Measurements from ENCODE around the gene TATDN2.

The TATDN2 gene

GRCh38 chr3:10321630-10322351, 73.5 kb downstream of the TATDN2 start:
- H3K9me3 ChIP-seq (ENCODE audit: insufficient read depth, low read depth, low read length) = no peaks in the 10 kb centered on the region
- H3K4me1 ChIP-seq (ENCODE audit: insufficient read depth, low read length, poor library complexity, severe bottlenecking) = peaks cover 8% of the 10 kb centered on the region
- no peaks in the 10 kb centered on the region for H3F3A ChIP-seq (ENCODE audit: low read depth)
- no peak overlapping the region for H3K4me3 ChIP-seq (ENCODE audit: low read length, poor library complexity, severe bottlenecking)
- peaks cover 35% of the 10 kb centered on the region for H3K79me2 ChIP-seq (ENCODE audit: insufficient read depth, low read length)
- peaks cover 12% of the 10 kb centered on the region; the same call in 1 of the 2 replicates for H3K36me3 ChIP-seq (ENCODE audit: insufficient read depth, low read length)
- H3K27me3 ChIP-seq (ENCODE audit: insufficient read depth, low read length, poor library complexity, severe bottlenecking) = no peaks in the 10 kb centered on the region
- H3K4me2 ChIP-seq (ENCODE audit: low read depth, low read length, poor library complexity, severe bottlenecking) = peak overlapping the region; percentile 90
- peaks cover 19% of the 10 kb centered on the region for H4K20me1 ChIP-seq (ENCODE audit: insufficient read depth, low read length, poor library complexity, severe bottlenecking)
- no peak for TF ChIP-seq CTCF (conservative IDR thresholded peaks at IDR 0.05; ENCODE audit: low read length)
- H2AFZ ChIP-seq (ENCODE audit: low read length) = no peak overlapping the region
- no peak overlapping the region for H3K9ac ChIP-seq (ENCODE audit: low read depth, low read length, poor library complexity, severe bottlenecking)
- H3K9me2 ChIP-seq (replicated peaks; ENCODE audit: low read depth, low read length) = no peaks in the 10 kb centered on the region

- Histone ChIP-seq H3K4me2 (ENCODE audit: low read depth, low read length, poor library complexity, severe bottlenecking) (no peak overlapping the region), H3K9ac (ENCODE audit: low read depth, low read length, poor library complexity, severe bottlenecking) (no peak overlapping the region), H3K9me2 (replicated peaks; ENCODE audit: low read depth, low read length) (no peaks in the 10 kb centered on the region), H3K4me3 (ENCODE audit: low read length, poor library complexity, severe bottlenecking) (no peak overlapping the region), H4K20me1 (ENCODE audit: insufficient read depth, low read length, poor library complexity, severe bottlenecking) (peaks cover 19% of the 10 kb centered on the region), H3K36me3 (ENCODE audit: insufficient read depth, low read length) (peaks cover 10% of the 10 kb centered on the region; the same call in 1 of the 2 replicates), H3K79me2 (ENCODE audit: insufficient read depth, low read length) (peaks cover 35% of the 10 kb centered on the region), H3K9me3 (ENCODE audit: insufficient read depth, low read depth, low read length) (no peaks in the 10 kb centered on the region), H2AFZ (ENCODE audit: low read length) (no peak overlapping the region), H3K4me1 (ENCODE audit: insufficient read depth, low read length, poor library complexity, severe bottlenecking) (peaks cover 8% of the 10 kb centered on the region), H3K27me3 (ENCODE audit: insufficient read depth, low read length, poor library complexity, severe bottlenecking) (no peaks in the 10 kb centered on the region), H3F3A (ENCODE audit: low read depth) (no peaks in the 10 kb centered on the region)
- TF ChIP-seq CTCF (conservative IDR thresholded peaks at IDR 0.05; ENCODE audit: low read length) (peak; percentile 72), EZH2phosphoT487 (IDR thresholded peaks at IDR 0.05; ENCODE audit: borderline replicate concordance) (no peak)
These were observed 74.1 kb downstream of the TATDN2 start for GRCh38 chr3:10322352-10322710.

- no peaks in the 10 kb centered on the region for H3F3A ChIP-seq (ENCODE audit: low read depth)
- no peaks in the 10 kb centered on the region for H3K27me3 ChIP-seq (ENCODE audit: insufficient read depth, low read length, poor library complexity, severe bottlenecking)
- no peak for TF ChIP-seq CTCF (conservative IDR thresholded peaks at IDR 0.05; ENCODE audit: low read length)
- no peak for TF ChIP-seq EZH2phosphoT487 (IDR thresholded peaks at IDR 0.05; ENCODE audit: borderline replicate concordance)
- H3K4me3 ChIP-seq (ENCODE audit: low read length, poor library complexity, severe bottlenecking) = no peak overlapping the region
- H3K4me2 ChIP-seq (ENCODE audit: low read depth, low read length, poor library complexity, severe bottlenecking) = no peak overlapping the region
- H4K20me1 ChIP-seq (ENCODE audit: insufficient read depth, low read length, poor library complexity, severe bottlenecking) = no peaks in the 10 kb centered on the region
- H3K9me2 ChIP-seq (replicated peaks; ENCODE audit: low read depth, low read length) = no peaks in the 10 kb centered on the region
- H3K36me3 ChIP-seq (ENCODE audit: insufficient read depth, low read length) = no peaks in the 10 kb centered on the region
- no peaks in the 10 kb centered on the region for H3K9me3 ChIP-seq (ENCODE audit: insufficient read depth, low read depth, low read length)
- H2AFZ ChIP-seq (ENCODE audit: low read length) = no peak overlapping the region
- H3K9ac ChIP-seq (ENCODE audit: low read depth, low read length, poor library complexity, severe bottlenecking) = no peak overlapping the region
- no peaks in the 10 kb centered on the region for H3K79me2 ChIP-seq (ENCODE audit: insufficient read depth, low read length)
- no peaks in the 10 kb centered on the region for H3K4me1 ChIP-seq (ENCODE audit: insufficient read depth, low read length, poor library complexity, severe bottlenecking)
These were observed 79.3 kb downstream of the TATDN2 start for GRCh38 chr3:10327592-10327991.

All from Loucy (cell line).